ENCODE measurements around the gene TUSC2. TPM values are rescaled to one million over a fixed set of nuclear protein-coding genes. Genes with fewer than 3 reads are reported as not detected.

The TUSC2 gene
- total and polyA plus RNA-seq, 2 of the 8 experiments (the other 6 are each of a cell fraction or from before 2014, with no cell fraction given) = 33.3 to 65.4 TPM

GRCh38 chr3:50303013-50303815 is 24.8 kb downstream of the TUSC2 start, which contains the start of gene HYAL1 (continued):
- TF ChIP-seq TAF1 (IDR thresholded peaks at IDR 0.05; ENCODE audit: low read depth, low read length) (peak; percentile 58; the same call in 1 of the 2 replicates), EP300 (IDR thresholded peaks at IDR 0.05; ENCODE audit: borderline replicate concordance in 1 of 2, low read depth in 2 of 2, low read length in 2 of 2) (no peak), TBP (IDR thresholded peaks at IDR 0.05; ENCODE audit: low read depth, low read length) (peak; percentile 52; the same call in 1 of the 2 replicates)
